SJSA1 (cell line): ENCODE measurements around the gene SART3. TPM values are rescaled to one million over a fixed set of nuclear protein-coding genes. Genes with fewer than 3 reads are reported as not detected.
"Not testable (repeated sequence)": the region's sequence is repeated elsewhere in the genome, so short reads cannot be mapped to it uniquely, and the experiment has no call there.

Experiments
- DNase-seq, 2 experiments: peaks; one replicate each; pipeline ENCODE4 v3.0.0-alpha.2; 2015 to 2020; ENCODE audit warnings: low spot score in 2 of 2, low read depth in 1 of 2
- H3K27ac ChIP-seq: fragments of 250-450 bp; sonication (Bioruptor Pico); 2 replicates; pipeline ENCODE4 v1.5.1; 2020; ENCODE audit warnings: mild to moderate bottlenecking, moderate library complexity
- H3K27me3 ChIP-seq: fragments of 250-450 bp; sonication (Bioruptor Pico); replicated peaks from 2 replicates; pipeline ENCODE4 v1.5.1; 2020; ENCODE audit warnings: mild to moderate bottlenecking, moderate library complexity
- H3K36me3 ChIP-seq: fragments of 250-450 bp; sonication (Bioruptor Pico); 2 replicates; pipeline ENCODE4 v1.5.1; 2020; ENCODE audit warnings: mild to moderate bottlenecking
- H3K4me1 ChIP-seq: fragments of 250-450 bp; sonication (Bioruptor Pico); replicated peaks from 2 replicates; pipeline ENCODE4 v1.6.1; 2021; ENCODE audit warnings: mild to moderate bottlenecking
- H3K4me3 ChIP-seq: fragments of 250-450 bp; sonication (Bioruptor Pico); 2 replicates; pipeline ENCODE4 v1.5.1; 2020; ENCODE audit warnings: mild to moderate bottlenecking
- H3K9me3 ChIP-seq: fragments of 250-450 bp; sonication (Bioruptor Pico); replicated peaks from 2 replicates; pipeline ENCODE4 v1.5.1; 2020; ENCODE audit warnings: mild to moderate bottlenecking
- total RNA-seq: library from RNA; depleted of rRNA; stranded (reverse); fragments of >200 nt; shearing (Covaris generic); gene quantifications from 2 replicates; pipeline ENCODE4 v1.2.3, GENCODE V29; 2014

Gene SART3
- total RNA-seq, 1 experiment from 2014 or later, result 57.3 TPM

- peaks cover 28% of the 10 kb centered on the region for H3K36me3 ChIP-seq
- peak overlapping the region; percentile 98 for H3K27ac ChIP-seq
These were observed 1.2 kb downstream of the SART3 start for GRCh38 chr12:108559748-108560147.

GRCh38 chr12:108559007-108559655 is 1.8 kb downstream of the SART3 start:
- Histone ChIP-seq H3K36me3 (peaks cover 21% of the 10 kb centered on the region), H3K27ac (no peak overlapping the region), H3K27me3 (no peaks in the 10 kb centered on the region), H3K4me1 (peaks cover 16% of the 10 kb centered on the region), H3K4me3 (no peak overlapping the region), H3K9me3 (no peaks in the 10 kb centered on the region)
- no peak for DNase-seq

More at GRCh38 chr12:108559748-108560147, 1.2 kb downstream of the SART3 start:
- Histone ChIP-seq H3K9me3 (no peaks in the 10 kb centered on the region), H3K27me3 (no peaks in the 10 kb centered on the region), H3K4me3 (peak overlapping the region; percentile 75), H3K4me1 (peaks cover 16% of the 10 kb centered on the region)
- DNase-seq, result no peak

- not testable (repeated sequence) for H3K9me3 ChIP-seq, H3K4me1 ChIP-seq, H3K27me3 ChIP-seq, DNase-seq, H3K4me3 ChIP-seq, H3K27ac ChIP-seq
- peaks cover 14% of the 10 kb centered on the region for H3K36me3 ChIP-seq
These were observed 5.6 kb downstream of the SART3 start for GRCh38 chr12:108555383-108555782.

- no peaks in the 10 kb centered on the region for H3K9me3 ChIP-seq
- H3K4me3 ChIP-seq, result no peak overlapping the region
- H3K36me3 ChIP-seq, result peaks cover 15% of the 10 kb centered on the region
- H3K27ac ChIP-seq, result no peak overlapping the region
- H3K27me3 ChIP-seq, result no peaks in the 10 kb centered on the region
- H3K4me1 ChIP-seq, result 0 out of 2 replicates have a peak, but pooled peaks cover 4% of the 10 kb centered on the region
- DNase-seq, result no peak
These were observed 7.2 kb downstream of the SART3 start for GRCh38 chr12:108553799-108554198.

- Histone ChIP-seq H3K27me3 (no peaks in the 10 kb centered on the region), H3K36me3 (peaks cover 31% of the 10 kb centered on the region), H3K27ac (no peak overlapping the region), H3K4me1 (0 out of 2 replicates have a peak, but pooled peaks cover 4% of the 10 kb centered on the region), H3K4me3 (no peak overlapping the region), H3K9me3 (no peaks in the 10 kb centered on the region)
- DNase-seq, result peak in 1 of 2 experiments; percentile 9
These were observed 9.4 kb downstream of the SART3 start for GRCh38 chr12:108551535-108551934.

- 0 out of 2 replicates have a peak, but pooled peaks cover 4% of the 10 kb centered on the region for H3K4me1 ChIP-seq
- no peak for DNase-seq
- no peak overlapping the region for H3K4me3 ChIP-seq
- no peaks in the 10 kb centered on the region for H3K27me3 ChIP-seq
- H3K36me3 ChIP-seq, result peaks cover 40% of the 10 kb centered on the region
- no peak overlapping the region for H3K27ac ChIP-seq
- no peaks in the 10 kb centered on the region for H3K9me3 ChIP-seq
These were observed 11.9 kb downstream of the SART3 start for GRCh38 chr12:108548954-108549521.

GRCh38 chr12:108547686-108548085 is 13.3 kb downstream of the SART3 start:
- DNase-seq, result no peak
- no peaks in the 10 kb centered on the region for H3K9me3 ChIP-seq
- peaks cover 53% of the 10 kb centered on the region for H3K36me3 ChIP-seq
- no peak overlapping the region for H3K4me3 ChIP-seq
- no peak overlapping the region for H3K27ac ChIP-seq
- H3K4me1 ChIP-seq, result 0 out of 2 replicates have a peak, but pooled peaks cover 4% of the 10 kb centered on the region
- H3K27me3 ChIP-seq, result no peaks in the 10 kb centered on the region

- H3K4me1 ChIP-seq, result no peaks in the 10 kb centered on the region
- no peaks in the 10 kb centered on the region for H3K27me3 ChIP-seq
- H3K9me3 ChIP-seq, result no peaks in the 10 kb centered on the region
- no peak for DNase-seq
- H3K27ac ChIP-seq, result no peak overlapping the region
- H3K4me3 ChIP-seq, result no peak overlapping the region
- peaks cover 71% of the 10 kb centered on the region for H3K36me3 ChIP-seq
These were observed 17.3 kb downstream of the SART3 start for GRCh38 chr12:108543652-108544051.

- Histone ChIP-seq H3K36me3 (peaks cover 71% of the 10 kb centered on the region), H3K9me3 (no peaks in the 10 kb centered on the region), H3K4me1 (no peaks in the 10 kb centered on the region), H3K27me3 (no peaks in the 10 kb centered on the region), H3K4me3 (no peak overlapping the region), H3K27ac (no peak overlapping the region)
- no peak for DNase-seq
These were observed 18.7 kb downstream of the SART3 start for GRCh38 chr12:108542320-108542719.

GRCh38 chr12:108538616-108539195 is 22.3 kb downstream of the SART3 start:
- no peaks in the 10 kb centered on the region for H3K27me3 ChIP-seq
- no peaks in the 10 kb centered on the region for H3K4me1 ChIP-seq
- peaks cover 73% of the 10 kb centered on the region for H3K36me3 ChIP-seq
- H3K27ac ChIP-seq, result no peak overlapping the region
- H3K9me3 ChIP-seq, result no peaks in the 10 kb centered on the region
- H3K4me3 ChIP-seq, result no peak overlapping the region
- no peak for DNase-seq

- Histone ChIP-seq H3K9me3 (no peaks in the 10 kb centered on the region), H3K27ac (no peak overlapping the region), H3K27me3 (no peaks in the 10 kb centered on the region), H3K4me3 (no peak overlapping the region), H3K4me1 (no peaks in the 10 kb centered on the region), H3K36me3 (peaks cover 71% of the 10 kb centered on the region)
- no peak for DNase-seq
These were observed 22.8 kb downstream of the SART3 start for GRCh38 chr12:108538146-108538545.

GRCh38 chr12:108531929-108532848 is 28.8 kb downstream of the SART3 start:
- Histone ChIP-seq H3K4me1 (no peaks in the 10 kb centered on the region), H3K36me3 (peaks cover 88% of the 10 kb centered on the region)

GRCh38 chr12:108530161-108530560 is 30.8 kb downstream of the SART3 start:
- Histone ChIP-seq H3K4me1 (no peaks in the 10 kb centered on the region), H3K27ac (no peak overlapping the region), H3K4me3 (no peak overlapping the region), H3K27me3 (no peaks in the 10 kb centered on the region), H3K9me3 (no peaks in the 10 kb centered on the region), H3K36me3 (peaks cover 88% of the 10 kb centered on the region)
- no peak for DNase-seq

More at GRCh38 chr12:108531929-108532848, 28.8 kb downstream of the SART3 start:
- no peaks in the 10 kb centered on the region for H3K9me3 ChIP-seq
- no peak overlapping the region for H3K27ac ChIP-seq
- no peak overlapping the region for H3K4me3 ChIP-seq
- no peaks in the 10 kb centered on the region for H3K27me3 ChIP-seq
- no peak for DNase-seq
